Osteocyte (in vitro differentiated cells): Measurements from ENCODE around the gene KLHL17. TPM values are rescaled to one million over a fixed set of nuclear protein-coding genes. Genes with fewer than 3 reads are reported as not detected.

ENCODE experiments used
- DNase-seq: peaks from one replicate; pipeline ENCODE4 v3.0.0; 2021; ENCODE audit warnings: mixed read lengths; ENCODE audit not compliant: unreplicated experiment; ENCODE audit errors: extremely low spot score
- H3K27ac Mint-ChIP-seq: one replicate; pipeline ENCODE4 v1.8.0; 2021; ENCODE audit warnings: mild to moderate bottlenecking, mixed read lengths; ENCODE audit not compliant: unreplicated experiment
- H3K27me3 Mint-ChIP-seq: one replicate; pipeline ENCODE4 v1.8.0; 2021; ENCODE audit warnings: mixed read lengths; ENCODE audit not compliant: unreplicated experiment
- H3K36me3 Mint-ChIP-seq: one replicate; pipeline ENCODE4 v1.8.0; 2021; ENCODE audit warnings: mixed read lengths; ENCODE audit not compliant: unreplicated experiment
- H3K4me1 Mint-ChIP-seq: one replicate; pipeline ENCODE4 v1.8.0; 2021; ENCODE audit warnings: mixed read lengths; ENCODE audit not compliant: unreplicated experiment
- H3K4me3 Mint-ChIP-seq: one replicate; pipeline ENCODE4 v1.8.0; 2021; ENCODE audit warnings: mild to moderate bottlenecking, moderate library complexity, mixed read lengths; ENCODE audit not compliant: unreplicated experiment
- H3K9me3 Mint-ChIP-seq: one replicate; pipeline ENCODE4 v1.8.0; 2021; ENCODE audit warnings: mixed read lengths; ENCODE audit not compliant: unreplicated experiment
- total RNA-seq: library from RNA; stranded (reverse); gene quantifications from 2 replicates; pipeline ENCODE4 v1.2.1, GENCODE V29; 2021
- TF ChIP-seq, protein P1 (sequence below): fragments of 200-600 bp; sonication (generic); IDR thresholded peaks from 2 replicates; pipeline ENCODE4 v1.5.0; 2021; ENCODE audit warnings: antibody characterized with exemption, mild to moderate bottlenecking, moderate library complexity

Gene KLHL17
- total RNA-seq, 1 donor from 2014 or later, result 31.7 TPM

- Mint-ChIP-seq H3K27ac (peak within 1 kb of the TSS; percentile 96), H3K9me3 (no peaks in the 10 kb centered on the region), H3K36me3 (peaks cover 2% of the 10 kb centered on the region), H3K4me1 (peaks cover 20% of the 10 kb centered on the region), H3K4me3 (peak within 1 kb of the TSS; percentile 88), H3K27me3 (no peaks in the 10 kb centered on the region)
- DNase-seq, result peak; percentile 96
- TF ChIP-seq, protein P1, sequence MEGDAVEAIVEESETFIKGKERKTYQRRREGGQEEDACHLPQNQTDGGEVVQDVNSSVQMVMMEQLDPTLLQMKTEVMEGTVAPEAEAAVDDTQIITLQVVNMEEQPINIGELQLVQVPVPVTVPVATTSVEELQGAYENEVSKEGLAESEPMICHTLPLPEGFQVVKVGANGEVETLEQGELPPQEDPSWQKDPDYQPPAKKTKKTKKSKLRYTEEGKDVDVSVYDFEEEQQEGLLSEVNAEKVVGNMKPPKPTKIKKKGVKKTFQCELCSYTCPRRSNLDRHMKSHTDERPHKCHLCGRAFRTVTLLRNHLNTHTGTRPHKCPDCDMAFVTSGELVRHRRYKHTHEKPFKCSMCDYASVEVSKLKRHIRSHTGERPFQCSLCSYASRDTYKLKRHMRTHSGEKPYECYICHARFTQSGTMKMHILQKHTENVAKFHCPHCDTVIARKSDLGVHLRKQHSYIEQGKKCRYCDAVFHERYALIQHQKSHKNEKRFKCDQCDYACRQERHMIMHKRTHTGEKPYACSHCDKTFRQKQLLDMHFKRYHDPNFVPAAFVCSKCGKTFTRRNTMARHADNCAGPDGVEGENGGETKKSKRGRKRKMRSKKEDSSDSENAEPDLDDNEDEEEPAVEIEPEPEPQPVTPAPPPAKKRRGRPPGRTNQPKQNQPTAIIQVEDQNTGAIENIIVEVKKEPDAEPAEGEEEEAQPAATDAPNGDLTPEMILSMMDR, result no peak
Measured at GRCh38 chr1:999725-1000356, 39.5 kb downstream of the KLHL17 start, which contains the start of gene HES4. TSS of gene HES4 (minus strand) at chr1:1000097. CDS start at chr1:999973, 124 bp downstream.

DNA sequence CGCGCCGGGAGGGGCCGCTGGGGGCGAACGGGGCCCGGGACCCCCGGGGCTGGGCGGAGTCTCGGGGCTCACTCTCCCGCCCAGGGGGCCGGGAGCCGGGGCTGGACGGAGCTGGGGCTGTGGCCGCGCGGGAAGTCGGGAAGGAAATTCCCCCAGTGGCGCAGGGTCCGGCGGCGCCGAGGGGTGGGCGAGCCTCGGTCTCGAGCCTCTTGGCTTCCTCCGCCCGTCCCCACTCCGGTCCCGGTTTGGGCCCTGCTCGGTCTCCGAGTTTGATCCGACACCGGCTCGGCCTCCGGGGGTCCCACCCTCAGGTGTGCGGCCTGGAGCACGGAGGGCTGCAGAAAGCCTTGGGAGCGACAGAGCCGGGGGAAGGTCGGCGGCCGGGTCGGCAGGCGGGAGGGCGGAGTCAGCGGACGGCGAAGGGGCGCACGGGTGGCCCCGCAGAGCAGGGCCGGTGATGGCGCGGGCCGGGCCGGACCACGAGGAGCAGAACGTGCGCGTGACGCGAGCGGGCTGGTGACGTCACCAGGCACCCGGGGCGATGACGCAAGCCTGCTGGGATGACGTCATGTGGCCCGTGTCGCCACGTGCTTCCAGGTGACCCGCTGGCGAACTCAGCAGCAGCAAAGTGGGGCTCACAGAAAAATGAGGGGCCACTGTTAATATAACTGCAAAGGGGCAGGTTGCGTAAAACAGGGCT, 40.1 kb downstream of the KLHL17 start:
- peaks cover 2% of the 10 kb centered on the region for H3K36me3 Mint-ChIP-seq
- peak overlapping the region; percentile 96 for H3K27ac Mint-ChIP-seq
- DNase-seq, result peak; percentile 96
- H3K4me1 Mint-ChIP-seq, result peaks cover 27% of the 10 kb centered on the region
- TF ChIP-seq, protein P1, result no peak
- no peaks in the 10 kb centered on the region for H3K9me3 Mint-ChIP-seq
- H3K27me3 Mint-ChIP-seq, result no peaks in the 10 kb centered on the region
- peak overlapping the region; percentile 88 for H3K4me3 Mint-ChIP-seq

DNA sequence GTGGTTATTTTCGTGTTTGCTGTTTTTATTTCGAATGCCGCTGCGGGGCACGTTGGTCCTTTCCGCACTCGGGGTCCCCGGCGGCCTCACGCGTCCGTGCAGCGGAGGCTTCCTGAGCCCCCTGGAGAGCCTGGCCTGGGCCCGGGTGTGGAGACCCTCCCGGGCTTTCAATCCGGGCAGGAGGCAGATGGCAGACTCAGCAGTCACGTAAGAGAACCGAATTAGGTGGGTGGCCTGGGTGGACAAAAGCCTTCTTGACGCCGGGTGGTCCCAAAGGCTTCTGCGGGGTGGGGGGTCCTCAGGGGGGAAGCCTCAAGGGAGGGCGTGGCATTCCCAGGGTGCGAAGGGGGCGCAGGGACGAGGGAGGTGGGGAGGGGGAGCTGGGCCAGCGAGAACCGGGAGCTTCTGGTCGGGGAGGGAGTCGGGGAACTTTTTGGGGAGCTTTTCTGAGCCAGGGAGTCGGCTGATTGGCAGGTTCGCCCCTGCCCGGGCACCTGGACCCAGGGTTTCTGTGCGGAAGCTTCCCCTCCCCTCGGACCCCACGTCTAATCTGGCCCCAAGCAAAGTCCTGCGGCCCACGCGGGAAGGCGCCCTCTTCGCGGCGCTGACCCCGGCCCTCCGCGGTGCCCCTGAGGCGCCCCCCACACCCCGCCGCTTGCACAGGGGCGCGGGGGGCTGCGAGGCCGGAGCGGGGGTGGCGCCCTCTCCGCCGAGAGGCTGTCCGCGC, 40.8 kb downstream of the KLHL17 start:
- Mint-ChIP-seq H3K36me3 (peaks cover 2% of the 10 kb centered on the region), H3K9me3 (no peaks in the 10 kb centered on the region), H3K27me3 (no peaks in the 10 kb centered on the region), H3K27ac (peak overlapping the region; percentile 96), H3K4me1 (peaks cover 27% of the 10 kb centered on the region), H3K4me3 (peak overlapping the region; percentile 88)
- DNase-seq, result peak; percentile 84
- TF ChIP-seq, protein P1, result no peak

GRCh38 chr1:1003618-1004419, 43.4 kb downstream of the KLHL17 start:
- H3K36me3 Mint-ChIP-seq, result peaks cover 2% of the 10 kb centered on the region
- no peak overlapping the region for H3K4me3 Mint-ChIP-seq
- no peaks in the 10 kb centered on the region for H3K27me3 Mint-ChIP-seq
- DNase-seq, result no peak
- H3K27ac Mint-ChIP-seq, result no peak overlapping the region
- no peaks in the 10 kb centered on the region for H3K9me3 Mint-ChIP-seq
- peaks cover 26% of the 10 kb centered on the region for H3K4me1 Mint-ChIP-seq
- TF ChIP-seq, protein P1, result no peak
